Measurements from ENCODE around the gene ZFR.

GRCh38 chr5:32304622-32305021 is 139.9 kb downstream of the ZFR start:
- TF ChIP-seq CTCF (IDR thresholded peaks at IDR 0.05; ENCODE audit: insufficient read depth, low read length, poor library complexity, severe bottlenecking) (no peak), EZH2phosphoT487 (conservative IDR thresholded peaks at IDR 0.05; ENCODE audit: low read length) (no peak)
